Astrocyte (in vitro differentiated cells and primary cell): ENCODE results near the gene OR2T3. TPM values are rescaled to one million over a fixed set of nuclear protein-coding genes. Genes with fewer than 3 reads are reported as not detected.
"Not testable (repeated sequence)": the region's sequence is repeated elsewhere in the genome, so short reads cannot be mapped to it uniquely, and the experiment has no call there.

Source experiments
- DNase-seq: peaks from one replicate; pipeline ENCODE4 v3.0.0-alpha.2; 2010; ENCODE audit warnings: low read depth
- FAIRE-seq: peaks from 2 replicates; lab custom pipeline; 2011; peaks lifted over from hg19 to GRCh38; lab: Jason Lieb, UNC
- H2AFZ ChIP-seq: 2 replicates; pipeline ENCODE4 v1.6.0; 2012; ENCODE audit warnings: low read depth, low read length, inconsistent platforms
- H3K27ac ChIP-seq: 2 replicates; pipeline ENCODE4 v1.5.1; 2011; ENCODE audit warnings: low read depth, low read length, inconsistent platforms
- H3K27me3 ChIP-seq: 2 replicates; pipeline ENCODE4 v1.6.0; 2011; ENCODE audit warnings: low read length, inconsistent platforms; ENCODE audit not compliant: insufficient read depth
- H3K36me3 ChIP-seq: 2 replicates; pipeline ENCODE4 v1.5.1; 2011; ENCODE audit warnings: low read length, inconsistent platforms; ENCODE audit not compliant: insufficient read depth
- H3K4me1 ChIP-seq: 2 replicates; pipeline ENCODE4 v1.5.1; 2011; ENCODE audit warnings: low read length, inconsistent platforms; ENCODE audit not compliant: insufficient read depth
- H3K4me2 ChIP-seq: 2 replicates; pipeline ENCODE4 v1.6.0; 2012; ENCODE audit warnings: low read length, inconsistent platforms
- H3K4me3 ChIP-seq: 2 replicates; pipeline ENCODE4 v1.5.1; 2011; ENCODE audit warnings: low read depth, mild to moderate bottlenecking, low read length, inconsistent platforms; ENCODE audit not compliant: insufficient read depth
- H3K79me2 ChIP-seq: 2 replicates; pipeline ENCODE4 v1.6.0; 2012; ENCODE audit warnings: mild to moderate bottlenecking, low read length, inconsistent platforms; ENCODE audit not compliant: insufficient read depth
- H3K9ac ChIP-seq: 2 replicates; pipeline ENCODE4 v1.6.0; 2012; ENCODE audit warnings: mild to moderate bottlenecking, low read length, inconsistent platforms
- H3K9me3 ChIP-seq: 2 replicates; pipeline ENCODE4 v1.5.1; 2012; ENCODE audit warnings: low read depth, mild to moderate bottlenecking, low read length, inconsistent platforms; ENCODE audit not compliant: insufficient read depth
- H4K20me1 ChIP-seq: 2 replicates; pipeline ENCODE4 v1.6.0; 2012; ENCODE audit warnings: low read length, inconsistent platforms; ENCODE audit not compliant: insufficient read depth
- H3K27ac Mint-ChIP-seq: one replicate; pipeline ENCODE4 v1.8.0; 2021; ENCODE audit warnings: mild to moderate bottlenecking, mixed read lengths; ENCODE audit not compliant: unreplicated experiment
- H3K27me3 Mint-ChIP-seq: one replicate; pipeline ENCODE4 v1.8.0; 2021; ENCODE audit warnings: low read depth, mixed read lengths; ENCODE audit not compliant: unreplicated experiment
- H3K36me3 Mint-ChIP-seq: one replicate; pipeline ENCODE4 v1.8.0; 2021; ENCODE audit warnings: low read depth, mixed read lengths; ENCODE audit not compliant: unreplicated experiment
- H3K4me1 Mint-ChIP-seq: one replicate; pipeline ENCODE4 v1.8.0; 2021; ENCODE audit warnings: low read depth, mixed read lengths; ENCODE audit not compliant: unreplicated experiment
- H3K4me3 Mint-ChIP-seq: one replicate; pipeline ENCODE4 v1.8.0; 2021; ENCODE audit warnings: mild to moderate bottlenecking, moderate library complexity, mixed read lengths; ENCODE audit not compliant: unreplicated experiment
- H3K9me3 Mint-ChIP-seq: one replicate; pipeline ENCODE4 v1.8.0; 2021; ENCODE audit warnings: mild to moderate bottlenecking, mixed read lengths; ENCODE audit not compliant: unreplicated experiment
- total RNA-seq: library from RNA; stranded (reverse); gene quantifications from 2 replicates; pipeline ENCODE4 v1.2.1, GENCODE V29; 2021

Gene OR2T3
- total RNA-seq, 1 donor from 2014 or later, result not detected

GRCh38 chr1:248445399-248445798 lies 27.8 kb upstream of the OR2T3 start, which contains the start of gene OR2T2:
TSS of gene OR2T2 (plus strand) at chr1:248445637. CDS start at chr1:248452798, 7,161 bp downstream.
- not testable (repeated sequence) for H3K9me3 Mint-ChIP-seq, H3K4me3 Mint-ChIP-seq, H3K4me1 ChIP-seq, H3K4me2 ChIP-seq, H4K20me1 ChIP-seq, H3K79me2 ChIP-seq, H3K36me3 ChIP-seq, DNase-seq, H3K27me3 ChIP-seq, H3K4me3 ChIP-seq, H3K4me1 Mint-ChIP-seq, H3K9ac ChIP-seq, H3K9me3 ChIP-seq, H3K27ac Mint-ChIP-seq, H3K36me3 Mint-ChIP-seq, H3K27me3 Mint-ChIP-seq, H3K27ac ChIP-seq, H2AFZ ChIP-seq, FAIRE-seq

- H3K27ac Mint-ChIP-seq, H3K36me3 ChIP-seq, H3K9me3 Mint-ChIP-seq, H3K4me2 ChIP-seq, FAIRE-seq, H3K27me3 Mint-ChIP-seq, H3K4me1 Mint-ChIP-seq, H2AFZ ChIP-seq, H3K9me3 ChIP-seq, H3K36me3 Mint-ChIP-seq, H3K9ac ChIP-seq, H3K27me3 ChIP-seq, H4K20me1 ChIP-seq, H3K79me2 ChIP-seq, DNase-seq, H3K4me1 ChIP-seq, H3K4me3 Mint-ChIP-seq, H3K27ac ChIP-seq, H3K4me3 ChIP-seq: not testable (repeated sequence)
Observed at GRCh38 chr1:248448409-248449074, 24.6 kb upstream of the OR2T3 start.

GRCh38 chr1:248449821-248450465 lies 23.2 kb upstream of the OR2T3 start:
- H3K4me2 ChIP-seq, H3K4me3 ChIP-seq, H3K36me3 Mint-ChIP-seq, H3K27ac Mint-ChIP-seq, H3K9me3 Mint-ChIP-seq, H4K20me1 ChIP-seq, H3K4me1 ChIP-seq, H3K27me3 ChIP-seq, H2AFZ ChIP-seq, FAIRE-seq, H3K9ac ChIP-seq, H3K27me3 Mint-ChIP-seq, H3K27ac ChIP-seq, H3K9me3 ChIP-seq, H3K36me3 ChIP-seq, H3K4me3 Mint-ChIP-seq, DNase-seq, H3K79me2 ChIP-seq, H3K4me1 Mint-ChIP-seq: not testable (repeated sequence)

GRCh38 chr1:248450466-248451145 lies 22.5 kb upstream of the OR2T3 start:
- H3K9me3 ChIP-seq, H3K9me3 Mint-ChIP-seq, H2AFZ ChIP-seq, H3K79me2 ChIP-seq, FAIRE-seq, H3K36me3 ChIP-seq, H3K27me3 Mint-ChIP-seq, H3K27ac ChIP-seq, H4K20me1 ChIP-seq, H3K4me1 Mint-ChIP-seq, H3K4me2 ChIP-seq, H3K9ac ChIP-seq, H3K27ac Mint-ChIP-seq, H3K4me3 Mint-ChIP-seq, H3K4me1 ChIP-seq, H3K27me3 ChIP-seq, H3K36me3 Mint-ChIP-seq, DNase-seq, H3K4me3 ChIP-seq: not testable (repeated sequence)

GRCh38 chr1:248453619-248454018 lies 19.5 kb upstream of the OR2T3 start:
- H3K27me3 ChIP-seq, H3K27ac Mint-ChIP-seq, H3K36me3 Mint-ChIP-seq, H3K4me3 ChIP-seq, H3K4me1 Mint-ChIP-seq, H3K27ac ChIP-seq, H4K20me1 ChIP-seq, H3K27me3 Mint-ChIP-seq, DNase-seq, FAIRE-seq, H3K9ac ChIP-seq, H3K4me3 Mint-ChIP-seq, H2AFZ ChIP-seq, H3K9me3 ChIP-seq, H3K36me3 ChIP-seq, H3K4me1 ChIP-seq, H3K79me2 ChIP-seq, H3K4me2 ChIP-seq, H3K9me3 Mint-ChIP-seq: not testable (repeated sequence)

- not testable (repeated sequence) for FAIRE-seq, H3K36me3 ChIP-seq, H3K27me3 ChIP-seq
Observed at GRCh38 chr1:248455045-248455444, 18.1 kb upstream of the OR2T3 start.

More at GRCh38 chr1:248455045-248455444, 18.1 kb upstream of the OR2T3 start:
- H3K9ac ChIP-seq, H3K4me1 Mint-ChIP-seq, H3K79me2 ChIP-seq, H4K20me1 ChIP-seq, H3K36me3 Mint-ChIP-seq, H3K9me3 ChIP-seq, H3K27me3 Mint-ChIP-seq, DNase-seq, H3K4me2 ChIP-seq, H3K9me3 Mint-ChIP-seq, H2AFZ ChIP-seq, H3K4me3 ChIP-seq, H3K27ac Mint-ChIP-seq, H3K4me3 Mint-ChIP-seq, H3K27ac ChIP-seq, H3K4me1 ChIP-seq: not testable (repeated sequence)
